WTC11 (cell line): ENCODE results near the gene BTN2A1. TPM values are rescaled to one million over a fixed set of nuclear protein-coding genes. Genes with fewer than 3 reads are reported as not detected.

ENCODE experiments used
- ATAC-seq: fragments of 200-7000 bp; cut with Tn5 transposase; 2 replicates; pipeline ENCODE4 v1.10.0; 2021; ENCODE audit warnings: mild to moderate bottlenecking, moderate library complexity
- CTCF ChIA-PET: fragments of 300-600 bp; sonication (Branson Sonifier 250); formaldehyde crosslinking; loops from one replicate; lab custom pipeline; 2021; ENCODE audit warnings: antibody characterized with exemption; lab: Charles Lee
- POLR2A ChIA-PET: fragments of 350-600 bp; sonication (Branson Sonifier 250); formaldehyde crosslinking; loops from one replicate; lab custom pipeline; 2021; ENCODE audit warnings: antibody characterized with exemption; lab: Charles Lee
- DNase-seq: peaks from one replicate; pipeline ENCODE4 v3.0.0; 2021; ENCODE audit warnings: low spot score
- H3K27ac Mint-ChIP-seq: 2 replicates; pipeline ENCODE4 v1.8.0; 2021; ENCODE audit warnings: mixed read lengths
- H3K27me3 Mint-ChIP-seq: 2 replicates; pipeline ENCODE4 v1.8.0; 2021; ENCODE audit warnings: low read depth, mild to moderate bottlenecking, moderate library complexity, mixed read lengths
- H3K36me3 Mint-ChIP-seq: 2 replicates; pipeline ENCODE4 v1.8.0; 2021; ENCODE audit warnings: mixed read lengths
- H3K4me1 Mint-ChIP-seq: 2 replicates; pipeline ENCODE4 v1.8.0; 2022; ENCODE audit warnings: mixed read lengths
- H3K4me3 Mint-ChIP-seq: 2 replicates; pipeline ENCODE4 v1.8.0; 2021; ENCODE audit warnings: mild to moderate bottlenecking, moderate library complexity, mixed read lengths
- H3K9me3 Mint-ChIP-seq: 2 replicates; pipeline ENCODE4 v1.8.0; 2021; ENCODE audit warnings: mixed read lengths
- CREB1 ChIP-seq: sonication (generic); formaldehyde crosslinking; IDR thresholded peaks from 2 replicates; pipeline ENCODE4 v1.8.0; 2023; ENCODE audit warnings: mild to moderate bottlenecking, missing genetic modification reagents
- CTCF ChIP-seq: fragments of 200-600 bp; IDR thresholded peaks from 2 replicates; pipeline ENCODE4 v1.8.0; 2022; ENCODE audit warnings: antibody characterized with exemption
- E2F4 ChIP-seq: sonication (generic); formaldehyde crosslinking; IDR thresholded peaks from 2 replicates; pipeline ENCODE4 v1.8.1; 2022; ENCODE audit warnings: low read depth, mild to moderate bottlenecking, moderate library complexity, missing genetic modification reagents, borderline replicate concordance
- ERG ChIP-seq: fragments of 250-450 bp; sonication (Bioruptor Pico); IDR thresholded peaks from 2 replicates; pipeline ENCODE4 v1.8.0; 2021; ENCODE audit warnings: mild to moderate bottlenecking
- ESRRA ChIP-seq: sonication (generic); formaldehyde crosslinking; IDR thresholded peaks from 2 replicates; pipeline ENCODE4 v1.8.1; 2022; ENCODE audit warnings: mild to moderate bottlenecking, missing genetic modification reagents, borderline replicate concordance
- ETV6 ChIP-seq: sonication (generic); formaldehyde crosslinking; IDR thresholded peaks from 2 replicates; pipeline ENCODE4 v1.8.1; 2022; ENCODE audit warnings: mild to moderate bottlenecking, missing genetic modification reagents
- HMGA2 ChIP-seq: fragments of 250-450 bp; sonication (Bioruptor Pico); IDR thresholded peaks from 2 replicates; pipeline ENCODE4 v1.4.0; 2021; ENCODE audit warnings: mild to moderate bottlenecking, moderate library complexity
- IRF2 ChIP-seq: sonication (generic); formaldehyde crosslinking; IDR thresholded peaks from 2 replicates; pipeline ENCODE4 v1.8.0; 2022; ENCODE audit warnings: low read depth, missing genetic modification reagents, borderline replicate concordance
- MXD4 ChIP-seq: fragments of 250-450 bp; sonication (Bioruptor Pico); IDR thresholded peaks from 2 replicates; pipeline ENCODE4 v1.8.0; 2021; ENCODE audit warnings: mild to moderate bottlenecking, moderate library complexity, borderline replicate concordance
- MYBL2 ChIP-seq: sonication (generic); formaldehyde crosslinking; IDR thresholded peaks from 2 replicates; pipeline ENCODE4 v1.8.1; 2023; ENCODE audit warnings: mild to moderate bottlenecking, moderate library complexity, missing genetic modification reagents
- NFATC4 ChIP-seq: fragments of 250-450 bp; sonication (Bioruptor Pico); IDR thresholded peaks from 2 replicates; pipeline ENCODE4 v1.9.0; 2021; ENCODE audit warnings: mild to moderate bottlenecking
- RELA ChIP-seq: sonication (generic); formaldehyde crosslinking; IDR thresholded peaks from 2 replicates; pipeline ENCODE4 v1.8.1; 2022; ENCODE audit warnings: missing genetic modification reagents, mild to moderate bottlenecking, borderline replicate concordance
- STAT6 ChIP-seq: sonication (generic); formaldehyde crosslinking; conservative IDR thresholded peaks from 2 replicates; pipeline ENCODE4 v1.8.1; 2023; ENCODE audit warnings: mild to moderate bottlenecking, low read depth, missing genetic modification reagents, moderate library complexity
- TCF7 ChIP-seq: sonication (generic); formaldehyde crosslinking; IDR thresholded peaks from 2 replicates; pipeline ENCODE4 v1.8.0; 2022; ENCODE audit warnings: mild to moderate bottlenecking, low read depth, missing genetic modification reagents, moderate library complexity
- ZNF512 ChIP-seq: sonication (generic); formaldehyde crosslinking; IDR thresholded peaks from 2 replicates; pipeline ENCODE4 v1.8.1; 2022; ENCODE audit warnings: missing genetic modification reagents, borderline replicate concordance
- ZNF671 ChIP-seq: fragments of 250-450 bp; sonication (Bioruptor Pico); IDR thresholded peaks from 2 replicates; pipeline ENCODE4 v1.8.0; 2021; ENCODE audit warnings: mild to moderate bottlenecking
- total RNA-seq: library from RNA; stranded (reverse); gene quantifications from 3 replicates; pipeline ENCODE4 v1.2.3, GENCODE V29; 2021
- TF ChIP-seq, protein P1 (sequence below): fragments of 250-450 bp; sonication (Bioruptor Pico); IDR thresholded peaks from 2 replicates; pipeline ENCODE4 v1.9.0; 2021; ENCODE audit warnings: mild to moderate bottlenecking
- TF ChIP-seq, protein P2 (sequence below): fragments of 250-450 bp; sonication (Bioruptor Pico); IDR thresholded peaks from 2 replicates; pipeline ENCODE4 v2.1.2; 2022; ENCODE audit warnings: mild to moderate bottlenecking, moderate library complexity

BTN2A1 gene
- total RNA-seq, 1 experiment from 2014 or later = 9.9 TPM

DNA sequence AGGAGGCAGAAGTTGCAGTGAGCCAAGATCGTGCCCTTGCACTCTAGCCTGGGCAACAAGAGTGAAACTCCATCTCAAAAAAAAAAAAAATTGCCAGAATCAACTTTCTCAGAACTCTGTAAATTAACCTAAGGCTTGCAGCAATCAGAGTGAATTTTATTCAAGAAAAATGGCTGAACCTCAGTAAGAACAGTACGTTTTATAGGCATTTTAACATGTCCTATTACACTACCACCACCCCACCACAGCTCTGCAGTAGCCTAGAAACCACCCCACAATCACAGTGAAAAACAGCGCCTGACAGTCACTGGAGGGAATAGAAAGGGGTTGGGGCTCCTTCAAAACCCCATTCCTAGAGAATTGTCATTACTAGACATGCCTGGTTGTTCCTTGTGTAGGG is 26.0 kb downstream of the BTN2A1 start:
- no peaks in the 10 kb centered on the region for H3K4me1 Mint-ChIP-seq
- no peaks in the 10 kb centered on the region; the same call in none of the 2 replicates for H3K27me3 Mint-ChIP-seq
- ATAC-seq (no peak), DNase-seq (no peak)
- no peak overlapping the region for H3K4me3 Mint-ChIP-seq
- ChIA-PET CTCF (no interaction called here), POLR2A (interaction anchor here (0.7 kb wide), 1 partner anchor 57 kb away, joined by 3 read pairs; no protein-coding TSS in a partner anchor)
- TF ChIP-seq E2F4 (CRISPR knock-in tag) = no peak
- TF ChIP-seq IRF2 (CRISPR knock-in tag) = no peak
- TF ChIP-seq TCF7 = no peak
- no peak for TF ChIP-seq ZNF512
- no peak for TF ChIP-seq NFATC4 (CRISPR knock-in tag)
- no peak for TF ChIP-seq ESRRA (CRISPR knock-in tag)
- no peak for TF ChIP-seq MXD4 (CRISPR knock-in tag)
- TF ChIP-seq ERG (CRISPR knock-in tag) = no peak
- no peak for TF ChIP-seq RELA (CRISPR knock-in tag)
- no peak for TF ChIP-seq MYBL2 (CRISPR knock-in tag)
- no peak for TF ChIP-seq CREB1 (CRISPR knock-in tag)
- TF ChIP-seq ETV6 (CRISPR knock-in tag) = no peak
- no peak overlapping the region for H3K27ac Mint-ChIP-seq
- peaks cover 11% of the 10 kb centered on the region for H3K9me3 Mint-ChIP-seq
- H3K36me3 Mint-ChIP-seq = 0 out of 2 replicates have a peak, but pooled peaks cover 5% of the 10 kb centered on the region

- TF ChIP-seq, protein P1, sequence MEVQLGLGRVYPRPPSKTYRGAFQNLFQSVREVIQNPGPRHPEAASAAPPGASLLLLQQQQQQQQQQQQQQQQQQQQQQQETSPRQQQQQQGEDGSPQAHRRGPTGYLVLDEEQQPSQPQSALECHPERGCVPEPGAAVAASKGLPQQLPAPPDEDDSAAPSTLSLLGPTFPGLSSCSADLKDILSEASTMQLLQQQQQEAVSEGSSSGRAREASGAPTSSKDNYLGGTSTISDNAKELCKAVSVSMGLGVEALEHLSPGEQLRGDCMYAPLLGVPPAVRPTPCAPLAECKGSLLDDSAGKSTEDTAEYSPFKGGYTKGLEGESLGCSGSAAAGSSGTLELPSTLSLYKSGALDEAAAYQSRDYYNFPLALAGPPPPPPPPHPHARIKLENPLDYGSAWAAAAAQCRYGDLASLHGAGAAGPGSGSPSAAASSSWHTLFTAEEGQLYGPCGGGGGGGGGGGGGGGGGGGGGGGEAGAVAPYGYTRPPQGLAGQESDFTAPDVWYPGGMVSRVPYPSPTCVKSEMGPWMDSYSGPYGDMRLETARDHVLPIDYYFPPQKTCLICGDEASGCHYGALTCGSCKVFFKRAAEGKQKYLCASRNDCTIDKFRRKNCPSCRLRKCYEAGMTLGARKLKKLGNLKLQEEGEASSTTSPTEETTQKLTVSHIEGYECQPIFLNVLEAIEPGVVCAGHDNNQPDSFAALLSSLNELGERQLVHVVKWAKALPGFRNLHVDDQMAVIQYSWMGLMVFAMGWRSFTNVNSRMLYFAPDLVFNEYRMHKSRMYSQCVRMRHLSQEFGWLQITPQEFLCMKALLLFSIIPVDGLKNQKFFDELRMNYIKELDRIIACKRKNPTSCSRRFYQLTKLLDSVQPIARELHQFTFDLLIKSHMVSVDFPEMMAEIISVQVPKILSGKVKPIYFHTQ (CRISPR knock-in tag) = no peak
- TF ChIP-seq HMGA2 (CRISPR knock-in tag) = no peak
- TF ChIP-seq ETV6 (CRISPR knock-in tag) = no peak
- ATAC-seq (no peak), DNase-seq (no peak)
- Mint-ChIP-seq H3K27ac (no peak overlapping the region), H3K36me3 (0 out of 2 replicates have a peak, but pooled peaks cover 5% of the 10 kb centered on the region), H3K4me3 (no peak overlapping the region), H3K9me3 (peaks cover 11% of the 10 kb centered on the region), H3K4me1 (no peaks in the 10 kb centered on the region), H3K27me3 (no peaks in the 10 kb centered on the region; the same call in none of the 2 replicates)
- ChIA-PET CTCF (no interaction called here), POLR2A (interaction anchor here (0.6 to 0.7 kb wide), 2 partner anchors 58 to 803 kb away, joined by 3 to 6 read pairs; no protein-coding TSS in a partner anchor)
Measured at GRCh38 chr6:26484161-26484560, 26.4 kb downstream of the BTN2A1 start.

- H3K9me3 Mint-ChIP-seq = peaks cover 11% of the 10 kb centered on the region
- no peak overlapping the region for H3K4me3 Mint-ChIP-seq
- ATAC-seq (no peak), DNase-seq (no peak)
- POLR2A ChIA-PET = no interaction called here
- CTCF ChIA-PET = no interaction called here
- H3K27ac Mint-ChIP-seq = no peak overlapping the region
- 0 out of 2 replicates have a peak, but pooled peaks cover 5% of the 10 kb centered on the region for H3K36me3 Mint-ChIP-seq
- no peaks in the 10 kb centered on the region for H3K4me1 Mint-ChIP-seq
- H3K27me3 Mint-ChIP-seq = no peaks in the 10 kb centered on the region; the same call in none of the 2 replicates
- TF ChIP-seq STAT6 (CRISPR knock-in tag) = no peak
- TF ChIP-seq CTCF = no peak
- TF ChIP-seq ZNF671 = no peak
- TF ChIP-seq, protein P2, sequence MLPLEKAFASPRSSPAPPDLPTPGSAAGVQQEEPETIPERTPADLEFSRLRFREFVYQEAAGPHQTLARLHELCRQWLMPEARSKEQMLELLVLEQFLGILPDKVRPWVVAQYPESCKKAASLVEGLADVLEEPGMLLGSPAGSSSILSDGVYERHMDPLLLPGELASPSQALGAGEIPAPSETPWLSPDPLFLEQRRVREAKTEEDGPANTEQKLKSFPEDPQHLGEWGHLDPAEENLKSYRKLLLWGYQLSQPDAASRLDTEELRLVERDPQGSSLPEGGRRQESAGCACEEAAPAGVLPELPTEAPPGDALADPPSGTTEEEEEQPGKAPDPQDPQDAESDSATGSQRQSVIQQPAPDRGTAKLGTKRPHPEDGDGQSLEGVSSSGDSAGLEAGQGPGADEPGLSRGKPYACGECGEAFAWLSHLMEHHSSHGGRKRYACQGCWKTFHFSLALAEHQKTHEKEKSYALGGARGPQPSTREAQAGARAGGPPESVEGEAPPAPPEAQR (CRISPR knock-in tag) = no peak
Measured at GRCh38 chr6:26485112-26485780, 27.5 kb downstream of the BTN2A1 start.
